DMS53 treated with DMSO at 0.1 percent for 48 hours (cell line): ENCODE data around the gene PAQR5.
"Not testable (repeated sequence)": the region's sequence is repeated elsewhere in the genome, so short reads cannot be mapped to it uniquely, and the experiment has no call there.

Source experiments
- DNase-seq: peaks from one replicate; lab custom pipeline; 2025; ENCODE audit not compliant: unreplicated experiment; lab: John Stamatoyannopoulos, UW

PAQR5 gene

GRCh38 chr15:69314736-69315135 lies 16.0 kb downstream of the PAQR5 start:
- no peak for DNase-seq

GRCh38 chr15:69315402-69316110 lies 16.8 kb downstream of the PAQR5 start:
- DNase-seq = no peak

GRCh38 chr15:69316291-69316690 lies 17.6 kb downstream of the PAQR5 start:
- DNase-seq = no peak

GRCh38 chr15:69317392-69317841 lies 18.7 kb downstream of the PAQR5 start:
- no peak for DNase-seq

- DNase-seq = no peak
These were observed 19.3 kb downstream of the PAQR5 start for GRCh38 chr15:69318033-69318432.

GRCh38 chr15:69319384-69320375 lies 21.0 kb downstream of the PAQR5 start:
- no peak for DNase-seq

GRCh38 chr15:69320977-69321554 lies 22.4 kb downstream of the PAQR5 start:
- DNase-seq = no peak

- no peak for DNase-seq
These were observed 25.2 kb downstream of the PAQR5 start for GRCh38 chr15:69323893-69324430.

- no peak for DNase-seq
These were observed 25.9 kb downstream of the PAQR5 start for GRCh38 chr15:69324565-69324964.

- no peak for DNase-seq
These were observed 26.8 kb downstream of the PAQR5 start for GRCh38 chr15:69325456-69325971.

GRCh38 chr15:69328080-69328479 lies 29.4 kb downstream of the PAQR5 start:
- DNase-seq = no peak

- DNase-seq = no peak
These were observed 30.0 kb downstream of the PAQR5 start for GRCh38 chr15:69328739-69329138.

GRCh38 chr15:69337138-69337537 lies 38.4 kb downstream of the PAQR5 start:
- no peak for DNase-seq

- DNase-seq = no peak
These were observed 40.0 kb downstream of the PAQR5 start for GRCh38 chr15:69338535-69339213.

- not testable (repeated sequence) for DNase-seq
These were observed 40.5 kb downstream of the PAQR5 start for GRCh38 chr15:69339214-69339543.

- DNase-seq = no peak
These were observed 41.7 kb downstream of the PAQR5 start for GRCh38 chr15:69340243-69340900.

GRCh38 chr15:69341356-69341755 lies 42.6 kb downstream of the PAQR5 start:
- no peak for DNase-seq

- no peak for DNase-seq
These were observed 43.9 kb downstream of the PAQR5 start for GRCh38 chr15:69342460-69343076.

- no peak for DNase-seq
These were observed 44.4 kb downstream of the PAQR5 start for GRCh38 chr15:69343133-69343532.

- DNase-seq = no peak
These were observed 45.5 kb downstream of the PAQR5 start for GRCh38 chr15:69344238-69344637.
